Measurements from ENCODE around the gene DPH1.

DPH1 gene

DNA sequence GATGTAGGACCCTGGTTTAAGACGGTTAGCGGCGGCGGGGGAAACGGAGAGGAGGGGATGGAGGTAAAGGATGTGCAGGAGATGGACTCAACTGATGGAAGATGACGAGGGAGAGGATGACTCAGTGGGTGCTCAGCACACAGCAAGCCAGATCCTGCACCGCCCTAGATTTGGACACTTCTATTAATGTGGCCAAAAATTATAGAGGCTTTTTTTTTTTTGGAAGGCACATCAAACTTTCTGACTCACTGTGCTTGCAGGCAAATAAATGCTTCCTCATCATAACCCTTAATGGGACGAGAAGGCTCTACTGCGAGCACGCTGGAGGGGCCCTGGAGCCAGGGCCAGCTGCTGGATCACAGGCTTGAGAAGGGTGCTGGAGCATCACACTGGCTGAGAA, 40.8 kb upstream of the DPH1 start:
- TF ChIP-seq, protein P1, sequence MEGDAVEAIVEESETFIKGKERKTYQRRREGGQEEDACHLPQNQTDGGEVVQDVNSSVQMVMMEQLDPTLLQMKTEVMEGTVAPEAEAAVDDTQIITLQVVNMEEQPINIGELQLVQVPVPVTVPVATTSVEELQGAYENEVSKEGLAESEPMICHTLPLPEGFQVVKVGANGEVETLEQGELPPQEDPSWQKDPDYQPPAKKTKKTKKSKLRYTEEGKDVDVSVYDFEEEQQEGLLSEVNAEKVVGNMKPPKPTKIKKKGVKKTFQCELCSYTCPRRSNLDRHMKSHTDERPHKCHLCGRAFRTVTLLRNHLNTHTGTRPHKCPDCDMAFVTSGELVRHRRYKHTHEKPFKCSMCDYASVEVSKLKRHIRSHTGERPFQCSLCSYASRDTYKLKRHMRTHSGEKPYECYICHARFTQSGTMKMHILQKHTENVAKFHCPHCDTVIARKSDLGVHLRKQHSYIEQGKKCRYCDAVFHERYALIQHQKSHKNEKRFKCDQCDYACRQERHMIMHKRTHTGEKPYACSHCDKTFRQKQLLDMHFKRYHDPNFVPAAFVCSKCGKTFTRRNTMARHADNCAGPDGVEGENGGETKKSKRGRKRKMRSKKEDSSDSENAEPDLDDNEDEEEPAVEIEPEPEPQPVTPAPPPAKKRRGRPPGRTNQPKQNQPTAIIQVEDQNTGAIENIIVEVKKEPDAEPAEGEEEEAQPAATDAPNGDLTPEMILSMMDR (IDR thresholded peaks at IDR 0.05; ENCODE audit: borderline replicate concordance, control extremely low read depth, extremely low read depth, insufficient read depth, missing control alignments), result no peak
- DNase-seq (ENCODE audit: low spot score), result no peak
- in situ Hi-C loops (cut with MboI; ENCODE audit: low sequenced_read_pairs, unreplicated experiment), result no loop called here

- TF ChIP-seq, protein P1 (IDR thresholded peaks at IDR 0.05; ENCODE audit: borderline replicate concordance, control extremely low read depth, extremely low read depth, insufficient read depth, missing control alignments), result no peak
- DNase-seq (ENCODE audit: low spot score), result no peak
- in situ Hi-C loops (cut with MboI; ENCODE audit: low sequenced_read_pairs, unreplicated experiment), result no loop called here
Observed at GRCh38 chr17:1992541-1992940, 37.4 kb upstream of the DPH1 start.

DNA sequence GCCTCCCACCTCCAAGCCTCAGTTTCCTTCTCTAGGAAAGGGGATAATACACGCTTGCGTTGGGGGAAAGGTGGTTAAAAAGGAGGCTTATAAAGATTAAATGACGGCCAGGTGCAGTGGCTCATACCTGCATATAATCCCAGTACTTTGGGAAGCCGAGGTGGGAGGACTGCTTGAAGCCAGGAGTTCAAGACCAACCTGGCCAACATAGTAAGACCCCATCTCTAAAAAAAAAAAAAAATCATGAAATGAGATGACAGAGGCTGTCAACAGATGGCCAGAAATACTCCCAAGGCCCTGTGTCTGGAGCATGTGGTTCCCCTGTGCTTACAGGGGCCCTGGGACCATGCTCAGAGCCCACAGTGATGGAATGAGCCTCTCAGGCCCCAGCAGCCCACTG, 35.2 kb upstream of the DPH1 start:
- no peak for DNase-seq (ENCODE audit: low spot score)
- in situ Hi-C loops (cut with MboI; ENCODE audit: low sequenced_read_pairs, unreplicated experiment), result no loop called here
- TF ChIP-seq, protein P1 (IDR thresholded peaks at IDR 0.05; ENCODE audit: borderline replicate concordance, control extremely low read depth, extremely low read depth, insufficient read depth, missing control alignments), result no peak

GRCh38 chr17:1995321-1995892, 34.5 kb upstream of the DPH1 start:
- TF ChIP-seq, protein P1 (IDR thresholded peaks at IDR 0.05; ENCODE audit: borderline replicate concordance, control extremely low read depth, extremely low read depth, insufficient read depth, missing control alignments), result no peak
- in situ Hi-C loops (cut with MboI; ENCODE audit: low sequenced_read_pairs, unreplicated experiment), result no loop called here
- no peak for DNase-seq (ENCODE audit: low spot score)

DNA sequence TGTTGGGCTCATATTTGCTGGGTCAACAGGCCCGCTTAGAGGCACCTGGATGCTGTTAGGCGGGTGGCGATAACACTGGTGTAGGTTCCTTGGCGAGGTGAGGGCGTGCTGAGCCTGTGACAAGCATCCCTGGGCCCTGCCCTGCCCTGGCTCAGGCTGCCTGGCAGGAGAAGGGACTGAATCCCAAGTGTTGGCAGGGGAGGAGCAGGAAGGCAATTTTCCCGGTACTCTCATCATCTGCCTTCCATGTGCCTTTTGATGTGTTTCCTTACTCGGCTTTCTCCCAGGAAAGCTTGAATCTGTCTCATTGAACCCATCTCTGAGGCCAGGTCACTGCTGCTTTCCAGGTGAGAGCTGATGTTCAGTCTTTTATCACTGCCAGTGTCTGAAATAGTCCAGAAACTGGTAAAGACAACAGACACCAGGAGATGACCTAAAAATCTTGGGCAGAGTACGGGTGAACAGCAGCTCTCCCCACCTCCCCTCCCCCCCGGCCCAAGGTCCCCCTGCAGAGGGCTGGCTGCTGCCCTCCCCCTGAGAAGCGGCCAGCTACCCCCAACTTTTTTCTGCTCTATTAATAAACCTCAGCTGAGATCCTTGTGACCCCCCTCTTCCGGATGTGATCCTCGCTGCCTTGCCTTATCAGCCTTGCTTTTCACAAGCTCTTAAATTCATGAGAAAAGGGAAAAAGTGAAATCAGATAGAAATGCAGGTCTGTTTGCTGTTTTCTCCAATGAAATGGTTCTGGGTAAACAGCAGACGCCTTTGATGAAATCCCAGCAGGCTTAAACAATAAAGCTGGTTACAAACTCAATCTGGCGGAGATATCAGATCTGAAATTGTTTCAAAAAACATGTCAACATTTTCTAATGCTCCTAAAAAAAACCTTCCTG, 33.8 kb upstream of the DPH1 start:
- in situ Hi-C loops (cut with MboI; ENCODE audit: low sequenced_read_pairs, unreplicated experiment), result no loop called here
- TF ChIP-seq, protein P1 (IDR thresholded peaks at IDR 0.05; ENCODE audit: borderline replicate concordance, control extremely low read depth, extremely low read depth, insufficient read depth, missing control alignments), result no peak
- no peak for DNase-seq (ENCODE audit: low spot score)

DNA sequence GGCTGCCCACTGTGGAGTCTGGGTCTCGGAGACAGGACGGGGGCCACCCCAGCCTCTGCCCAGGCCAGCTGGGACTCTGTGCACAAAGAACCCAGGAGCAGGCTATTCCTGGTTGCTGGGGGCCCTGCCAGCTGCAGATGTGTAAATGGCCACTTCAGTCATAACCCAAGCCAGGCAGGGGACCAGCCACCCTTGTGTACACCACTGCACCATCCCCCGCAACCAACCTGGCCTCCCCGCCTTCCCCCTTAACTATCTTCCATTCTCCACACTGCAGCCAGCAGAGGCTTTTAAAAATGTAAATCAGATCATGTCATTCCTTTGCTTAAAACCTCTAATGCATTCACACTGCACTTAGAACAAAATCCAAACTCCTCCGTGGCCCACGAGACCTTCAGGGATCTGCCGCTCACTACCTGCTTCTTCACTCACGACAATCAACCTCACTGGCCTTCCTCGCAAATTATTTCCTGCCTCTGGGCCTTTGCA, 33.1 kb upstream of the DPH1 start:
- TF ChIP-seq, protein P1 (IDR thresholded peaks at IDR 0.05; ENCODE audit: borderline replicate concordance, control extremely low read depth, extremely low read depth, insufficient read depth, missing control alignments), result no peak
- no peak for DNase-seq (ENCODE audit: low spot score)
- in situ Hi-C loops (cut with MboI; ENCODE audit: low sequenced_read_pairs, unreplicated experiment), result no loop called here

Data from GM13976 (cell line).